ENCODE data around the gene KCNB1. TPM values are rescaled to one million over a fixed set of nuclear protein-coding genes. Genes with fewer than 3 reads are reported as not detected.

KCNB1 gene
- polyA plus RNA-seq, 1 donor from 2014 or later = 3.6 TPM

DNA sequence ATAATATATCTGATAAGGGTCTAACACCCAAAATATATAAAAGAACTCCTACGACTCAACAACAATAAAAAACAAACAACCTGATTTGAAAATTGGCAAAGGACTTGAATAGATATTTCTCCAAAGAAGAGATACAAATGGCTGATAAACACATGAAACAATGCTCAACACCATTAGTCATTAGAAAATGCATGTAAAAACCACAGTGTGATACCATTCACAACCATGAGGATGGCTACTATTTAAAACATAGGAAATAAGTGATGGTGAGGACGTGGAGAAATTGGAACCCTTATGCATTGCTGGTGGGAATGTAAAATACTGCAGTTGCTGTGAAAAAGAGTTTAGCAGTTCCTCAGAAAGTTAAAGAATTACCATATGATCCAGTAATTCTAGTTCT lies 44.1 kb upstream of the KCNB1 start:
- Histone ChIP-seq H3K27me3 (ENCODE audit: insufficient read depth, low read depth, low read length) (no peaks in the 10 kb centered on the region), H3K9me2 (ENCODE audit: insufficient read depth, low read length) (no peaks in the 10 kb centered on the region), H3K4me2 (ENCODE audit: low read length) (no peak overlapping the region), H3K27ac (ENCODE audit: low read length) (no peak overlapping the region), H3K9ac (ENCODE audit: low read length) (no peak overlapping the region), H3K79me2 (replicated peaks; ENCODE audit: insufficient read depth, low read length) (no peaks in the 10 kb centered on the region), H3K4me3 (ENCODE audit: low read length) (no peak overlapping the region), H4K20me1 (ENCODE audit: insufficient read depth) (no peaks in the 10 kb centered on the region), H3F3A (ENCODE audit: insufficient read depth, low read length, poor library complexity, severe bottlenecking) (no peaks in the 10 kb centered on the region), H2AFZ (ENCODE audit: low read depth, low read length) (no peak overlapping the region), H3K36me3 (ENCODE audit: insufficient read depth, low read length) (peaks cover 6% of the 10 kb centered on the region), H3K9me3 (ENCODE audit: low read length) (no peaks in the 10 kb centered on the region)
- no peak for TF ChIP-seq MXI1 (conservative IDR thresholded peaks at IDR 0.05; ENCODE audit: poor library complexity, severe bottlenecking)
- TF ChIP-seq, protein P1, sequence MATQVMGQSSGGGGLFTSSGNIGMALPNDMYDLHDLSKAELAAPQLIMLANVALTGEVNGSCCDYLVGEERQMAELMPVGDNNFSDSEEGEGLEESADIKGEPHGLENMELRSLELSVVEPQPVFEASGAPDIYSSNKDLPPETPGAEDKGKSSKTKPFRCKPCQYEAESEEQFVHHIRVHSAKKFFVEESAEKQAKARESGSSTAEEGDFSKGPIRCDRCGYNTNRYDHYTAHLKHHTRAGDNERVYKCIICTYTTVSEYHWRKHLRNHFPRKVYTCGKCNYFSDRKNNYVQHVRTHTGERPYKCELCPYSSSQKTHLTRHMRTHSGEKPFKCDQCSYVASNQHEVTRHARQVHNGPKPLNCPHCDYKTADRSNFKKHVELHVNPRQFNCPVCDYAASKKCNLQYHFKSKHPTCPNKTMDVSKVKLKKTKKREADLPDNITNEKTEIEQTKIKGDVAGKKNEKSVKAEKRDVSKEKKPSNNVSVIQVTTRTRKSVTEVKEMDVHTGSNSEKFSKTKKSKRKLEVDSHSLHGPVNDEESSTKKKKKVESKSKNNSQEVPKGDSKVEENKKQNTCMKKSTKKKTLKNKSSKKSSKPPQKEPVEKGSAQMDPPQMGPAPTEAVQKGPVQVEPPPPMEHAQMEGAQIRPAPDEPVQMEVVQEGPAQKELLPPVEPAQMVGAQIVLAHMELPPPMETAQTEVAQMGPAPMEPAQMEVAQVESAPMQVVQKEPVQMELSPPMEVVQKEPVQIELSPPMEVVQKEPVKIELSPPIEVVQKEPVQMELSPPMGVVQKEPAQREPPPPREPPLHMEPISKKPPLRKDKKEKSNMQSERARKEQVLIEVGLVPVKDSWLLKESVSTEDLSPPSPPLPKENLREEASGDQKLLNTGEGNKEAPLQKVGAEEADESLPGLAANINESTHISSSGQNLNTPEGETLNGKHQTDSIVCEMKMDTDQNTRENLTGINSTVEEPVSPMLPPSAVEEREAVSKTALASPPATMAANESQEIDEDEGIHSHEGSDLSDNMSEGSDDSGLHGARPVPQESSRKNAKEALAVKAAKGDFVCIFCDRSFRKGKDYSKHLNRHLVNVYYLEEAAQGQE (IDR thresholded peaks at IDR 0.05; ENCODE audit: borderline replicate concordance) = no peak

DNA sequence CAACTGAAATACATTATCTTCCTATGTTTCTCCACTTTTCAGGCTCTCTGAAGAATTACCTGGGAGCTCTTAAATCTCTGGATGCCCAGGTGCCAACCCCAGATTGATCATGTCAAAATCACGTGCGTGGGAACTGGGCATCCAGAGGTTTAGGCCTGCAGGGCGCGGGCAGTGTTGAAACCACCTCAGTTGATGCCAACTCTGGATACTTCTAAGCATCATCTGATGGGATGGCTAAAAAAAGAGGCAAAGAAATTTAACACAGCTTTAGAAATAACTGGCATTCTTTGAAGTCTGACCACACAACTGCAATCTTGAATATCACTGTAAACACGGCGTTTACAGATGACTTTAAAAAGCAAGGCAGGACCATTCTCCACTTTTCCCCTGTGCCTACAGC lies 43.6 kb upstream of the KCNB1 start:
- H3K9ac ChIP-seq (ENCODE audit: low read length) = no peak overlapping the region
- H3K27ac ChIP-seq (ENCODE audit: low read length) = no peak overlapping the region
- no peaks in the 10 kb centered on the region for H3K79me2 ChIP-seq (replicated peaks; ENCODE audit: insufficient read depth, low read length)
- H3F3A ChIP-seq (ENCODE audit: insufficient read depth, low read length, poor library complexity, severe bottlenecking) = no peaks in the 10 kb centered on the region
- no peaks in the 10 kb centered on the region for H3K9me2 ChIP-seq (ENCODE audit: insufficient read depth, low read length)
- H3K4me3 ChIP-seq (ENCODE audit: low read length) = no peak overlapping the region
- no peaks in the 10 kb centered on the region for H3K9me3 ChIP-seq (ENCODE audit: low read length)
- H3K27me3 ChIP-seq (ENCODE audit: insufficient read depth, low read depth, low read length) = no peaks in the 10 kb centered on the region
- H2AFZ ChIP-seq (ENCODE audit: low read depth, low read length) = no peak overlapping the region
- peaks cover 6% of the 10 kb centered on the region for H3K36me3 ChIP-seq (ENCODE audit: insufficient read depth, low read length)
- TF ChIP-seq, protein P1 (IDR thresholded peaks at IDR 0.05; ENCODE audit: borderline replicate concordance) = no peak
- TF ChIP-seq EZH2 (IDR thresholded peaks at IDR 0.05; ENCODE audit: borderline replicate concordance, insufficient read depth, low read length, poor library complexity, severe bottlenecking) (no peak), MXI1 (conservative IDR thresholded peaks at IDR 0.05; ENCODE audit: poor library complexity, severe bottlenecking) (no peak), TAF1 (IDR thresholded peaks at IDR 0.05; ENCODE audit: low read depth) (no peak), EP300 (conservative IDR thresholded peaks at IDR 0.05; ENCODE audit: poor library complexity, severe bottlenecking) (no peak)
- H4K20me1 ChIP-seq (ENCODE audit: insufficient read depth) = no peaks in the 10 kb centered on the region
- no peak overlapping the region for H3K4me2 ChIP-seq (ENCODE audit: low read length)

DNA sequence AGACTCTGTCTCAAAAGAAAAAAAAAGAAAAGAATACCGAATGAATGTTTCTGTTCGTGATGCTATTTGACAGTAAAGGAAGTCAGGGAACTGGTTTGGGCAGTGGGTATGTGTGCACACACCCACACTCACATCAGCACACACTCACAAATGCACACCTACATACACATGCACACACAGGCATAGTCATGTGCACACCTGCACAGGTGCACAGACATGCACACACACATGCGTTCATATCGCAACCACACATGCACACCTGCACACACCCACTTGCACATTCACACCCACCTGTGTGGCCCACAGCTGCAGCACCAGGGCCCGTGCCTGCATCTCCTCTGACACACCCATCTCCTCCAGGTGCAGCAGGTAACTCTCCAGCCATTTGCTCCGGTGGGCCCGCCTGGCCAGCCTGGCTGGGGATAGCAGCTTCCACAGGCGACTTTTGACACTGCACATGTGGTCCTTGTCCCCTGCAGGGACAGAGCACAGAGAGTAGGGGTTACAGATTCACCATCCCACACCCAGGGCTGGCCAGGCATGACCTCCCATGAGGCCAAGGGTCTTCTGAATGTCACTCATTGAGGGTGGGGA lies 41.4 kb upstream of the KCNB1 start:
- Histone ChIP-seq H3K9me3 (ENCODE audit: low read length) (no peaks in the 10 kb centered on the region), H4K20me1 (ENCODE audit: insufficient read depth) (no peaks in the 10 kb centered on the region), H3K4me3 (ENCODE audit: low read length) (no peak overlapping the region), H3K79me2 (replicated peaks; ENCODE audit: insufficient read depth, low read length) (no peaks in the 10 kb centered on the region), H3K27ac (ENCODE audit: low read length) (no peak overlapping the region), H3K9me2 (ENCODE audit: insufficient read depth, low read length) (no peaks in the 10 kb centered on the region), H3F3A (ENCODE audit: insufficient read depth, low read length, poor library complexity, severe bottlenecking) (no peaks in the 10 kb centered on the region), H3K9ac (ENCODE audit: low read length) (no peak overlapping the region), H3K4me2 (ENCODE audit: low read length) (no peak overlapping the region), H3K36me3 (ENCODE audit: insufficient read depth, low read length) (peaks cover 6% of the 10 kb centered on the region), H2AFZ (ENCODE audit: low read depth, low read length) (no peak overlapping the region), H3K27me3 (ENCODE audit: insufficient read depth, low read depth, low read length) (no peaks in the 10 kb centered on the region)
- TF ChIP-seq RAD21 (conservative IDR thresholded peaks at IDR 0.05) (no peak), EP300 (conservative IDR thresholded peaks at IDR 0.05; ENCODE audit: poor library complexity, severe bottlenecking) (no peak), TAF1 (IDR thresholded peaks at IDR 0.05; ENCODE audit: low read depth) (no peak), POLR2AphosphoS5 (IDR thresholded peaks at IDR 0.05) (no peak)
- TF ChIP-seq, protein P1 (IDR thresholded peaks at IDR 0.05; ENCODE audit: borderline replicate concordance) = no peak
